K562 (cell line): Measurements from ENCODE around the gene B3GALT4. TPM values are rescaled to one million over a fixed set of nuclear protein-coding genes. Genes with fewer than 3 reads are reported as not detected.

Experiments used
- DIDO1 ChIP-seq: fragments of 450-650 bp; IDR thresholded peaks from 2 replicates; pipeline ENCODE4 v1.6.1; 2016; ENCODE audit warnings: low read depth, missing biosample characterization, missing genetic modification characterization
- DMBX1 ChIP-seq: fragments of 250-450 bp; sonication (Bioruptor Pico); IDR thresholded peaks from 2 replicates; pipeline ENCODE4 v1.8.0; 2022; ENCODE audit warnings: inconsistent platforms, mild to moderate bottlenecking, moderate library complexity, borderline replicate concordance
- EP300 ChIP-seq: IDR thresholded peaks from 2 replicates; pipeline ENCODE4 v1.6.1; 2012; ENCODE audit warnings: low read length, improper control_type of control experiment
- L3MBTL2 ChIP-seq: fragments of 450-650 bp; IDR thresholded peaks from 2 replicates; pipeline ENCODE4 v1.6.1; 2016; ENCODE audit warnings: mild to moderate bottlenecking, moderate library complexity
- LCOR ChIP-seq: sonication (generic); formaldehyde crosslinking; IDR thresholded peaks from 2 replicates; pipeline ENCODE4 v1.8.0; 2022; ENCODE audit warnings: mild to moderate bottlenecking, missing genetic modification reagents
- NBN ChIP-seq: fragments of 450-650 bp; IDR thresholded peaks from 2 replicates; pipeline ENCODE4 v1.6.1; 2016; ENCODE audit warnings: low read depth, mild to moderate bottlenecking
- NFATC3 ChIP-seq: fragments of 450-650 bp; IDR thresholded peaks from 2 replicates; pipeline ENCODE4 v1.6.1; 2017; ENCODE audit warnings: mild to moderate bottlenecking
- NR2C2 ChIP-seq, 2 experiments: fragments of 200-800 bp in 1 of 2; sonication (Bioruptor generic) in 1 of 2; sonication (generic) in 1 of 2; formaldehyde crosslinking in 1 of 2; IDR thresholded peaks; 2 replicates each; pipeline versions ENCODE4 v1.6.1 to v1.8.0; 2016 to 2022; ENCODE audit warnings: mild to moderate bottlenecking in 1 of 2, missing compliant biosample characterization in 1 of 2, missing genetic modification characterization in 1 of 2, missing genetic modification reagents in 1 of 2
- NR4A1 ChIP-seq, 2 experiments: fragments of 250-450 bp in 1 of 2; fragments of 450-650 bp in 1 of 2; sonication (Bioruptor Pico) in 1 of 2; IDR thresholded peaks; 2 replicates each; pipeline versions ENCODE4 v1.4.0 to v1.6.1; 2016 to 2020; ENCODE audit warnings: mild to moderate bottlenecking in 2 of 2, missing compliant biosample characterization in 1 of 2, missing genetic modification characterization in 1 of 2, moderate library complexity in 1 of 2
- POLR3G ChIP-seq: IDR thresholded peaks from 2 replicates; pipeline ENCODE4 v1.6.1; 2011; ENCODE audit not compliant: insufficient read length, insufficient replicate concordance; ENCODE audit errors: extremely low read depth
- RAD21 ChIP-seq, 2 experiments: fragments of 250-450 bp in 1 of 2; fragments of 450-650 bp in 1 of 2; sonication (Bioruptor Pico) in 1 of 2; formaldehyde crosslinking in 1 of 2; IDR thresholded peaks in 1 of 2; conservative IDR thresholded peaks in 1 of 2; 2 replicates each; pipeline versions ENCODE4 v1.4.0 to v1.8.0; 2020 to 2022; ENCODE audit warnings: mild to moderate bottlenecking in 2 of 2, moderate library complexity in 1 of 2
- RBM15 ChIP-seq: fragments of 200-400 bp; formaldehyde crosslinking; IDR thresholded peaks from 2 replicates; pipeline ENCODE4 v1.6.1; 2018; ENCODE audit warnings: mild to moderate bottlenecking, low read length, moderate library complexity; ENCODE audit not compliant: insufficient read depth
- TAF7 ChIP-seq: fragments of 450-650 bp; IDR thresholded peaks from 2 replicates; pipeline ENCODE4 v1.6.1; 2016; ENCODE audit warnings: missing genetic modification characterization, missing compliant biosample characterization
- polyA plus RNA-seq, 8 experiments: library from polyadenylated mRNA; depleted of rRNA in 4 of 8; stranded (reverse) in 5 of 8; unstranded in 3 of 8; fragments of >200 nt; fragmentation: Nextera tagmentation in 2 of 8; fragmentation: Illumina TruSeq in 1 of 8; extraction: Ambion mirVana in 2 of 8; extraction: Trizol in 1 of 8; gene quantifications; 2 replicates each; pipeline versions ENCODE4 v1.2.1 to v1.2.3, GENCODE V29; 2011 to 2014; ENCODE audit warnings: inconsistent platforms in 1 of 8, missing spikeins in 1 of 8
- total RNA-seq, 7 experiments: library from RNA; depleted of rRNA in 6 of 7; stranded (reverse); fragments of >200 nt in 6 of 7; fragmentation: Illumina TruSeq in 2 of 7; extraction: Trizol in 2 of 7; gene quantifications; 2 replicates each; pipeline versions ENCODE4 v1.2.1 to v1.2.3, GENCODE V29; 2011 to 2021; ENCODE audit warnings: low replicate concordance in 1 of 7
- TF ChIP-seq, protein P1 (sequence below): fragments of 250-450 bp; sonication (Bioruptor Pico); IDR thresholded peaks from 2 replicates; pipeline ENCODE4 v1.8.0; 2022; ENCODE audit warnings: moderate library complexity, mild to moderate bottlenecking, inconsistent platforms
- TF ChIP-seq, protein P2 (sequence below): fragments of 250-450 bp; sonication (Bioruptor Pico); IDR thresholded peaks from 2 replicates; pipeline ENCODE4 v1.5.0; 2020; ENCODE audit warnings: mild to moderate bottlenecking, borderline replicate concordance
- TF ChIP-seq, protein P3 (sequence below): fragments of 250-450 bp; sonication (Bioruptor Pico); IDR thresholded peaks from 2 replicates; pipeline ENCODE4 v1.4.0; 2020

Gene B3GALT4
- total and polyA plus RNA-seq, 9 of the 15 experiments (the other 6 are each of a cell fraction or from before 2014, with no cell fraction given) = 0.11 to 1.3 (median 0.53) TPM; not detected in 1

DNA sequence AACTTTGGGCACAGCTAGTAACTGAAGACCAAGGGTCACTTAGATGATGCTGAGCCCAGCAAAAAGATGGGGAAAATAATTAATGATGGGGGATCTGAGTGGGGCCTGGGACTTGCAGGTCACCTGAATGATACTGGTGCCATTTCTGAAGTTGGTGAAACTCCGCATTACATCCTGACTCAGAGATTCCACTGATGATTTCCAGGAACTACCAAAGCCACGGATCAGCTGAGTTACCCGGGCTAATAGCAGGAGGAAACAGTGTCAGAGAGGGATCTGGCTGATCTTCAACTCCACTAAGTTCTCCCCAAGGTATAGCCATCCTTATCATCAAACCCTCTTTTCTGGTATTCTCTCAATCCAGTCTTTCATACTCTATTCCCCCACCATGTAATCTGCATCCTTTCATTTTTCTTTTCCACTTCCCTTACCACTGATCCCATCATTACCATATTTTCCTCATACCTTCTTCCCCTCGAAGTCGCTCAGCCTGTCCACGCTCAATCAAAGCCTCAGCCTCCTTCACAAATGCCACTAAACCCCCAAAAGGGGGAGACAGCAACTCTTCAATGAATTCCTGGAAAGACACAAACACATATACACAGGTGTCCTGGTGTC is 25.4 kb upstream of the B3GALT4 start (continued):
- TF ChIP-seq, protein P1, sequence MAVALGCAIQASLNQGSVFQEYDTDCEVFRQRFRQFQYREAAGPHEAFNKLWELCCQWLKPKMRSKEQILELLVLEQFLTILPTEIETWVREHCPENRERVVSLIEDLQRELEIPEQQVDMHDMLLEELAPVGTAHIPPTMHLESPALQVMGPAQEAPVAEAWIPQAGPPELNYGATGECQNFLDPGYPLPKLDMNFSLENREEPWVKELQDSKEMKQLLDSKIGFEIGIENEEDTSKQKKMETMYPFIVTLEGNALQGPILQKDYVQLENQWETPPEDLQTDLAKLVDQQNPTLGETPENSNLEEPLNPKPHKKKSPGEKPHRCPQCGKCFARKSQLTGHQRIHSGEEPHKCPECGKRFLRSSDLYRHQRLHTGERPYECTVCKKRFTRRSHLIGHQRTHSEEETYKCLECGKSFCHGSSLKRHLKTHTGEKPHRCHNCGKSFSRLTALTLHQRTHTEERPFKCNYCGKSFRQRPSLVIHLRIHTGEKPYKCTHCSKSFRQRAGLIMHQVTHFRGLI (CRISPR knock-in tag) = no peak
- TF ChIP-seq LCOR (CRISPR knock-in tag) = no peak
- no peak for TF ChIP-seq NFATC3
- TF ChIP-seq, protein P2, sequence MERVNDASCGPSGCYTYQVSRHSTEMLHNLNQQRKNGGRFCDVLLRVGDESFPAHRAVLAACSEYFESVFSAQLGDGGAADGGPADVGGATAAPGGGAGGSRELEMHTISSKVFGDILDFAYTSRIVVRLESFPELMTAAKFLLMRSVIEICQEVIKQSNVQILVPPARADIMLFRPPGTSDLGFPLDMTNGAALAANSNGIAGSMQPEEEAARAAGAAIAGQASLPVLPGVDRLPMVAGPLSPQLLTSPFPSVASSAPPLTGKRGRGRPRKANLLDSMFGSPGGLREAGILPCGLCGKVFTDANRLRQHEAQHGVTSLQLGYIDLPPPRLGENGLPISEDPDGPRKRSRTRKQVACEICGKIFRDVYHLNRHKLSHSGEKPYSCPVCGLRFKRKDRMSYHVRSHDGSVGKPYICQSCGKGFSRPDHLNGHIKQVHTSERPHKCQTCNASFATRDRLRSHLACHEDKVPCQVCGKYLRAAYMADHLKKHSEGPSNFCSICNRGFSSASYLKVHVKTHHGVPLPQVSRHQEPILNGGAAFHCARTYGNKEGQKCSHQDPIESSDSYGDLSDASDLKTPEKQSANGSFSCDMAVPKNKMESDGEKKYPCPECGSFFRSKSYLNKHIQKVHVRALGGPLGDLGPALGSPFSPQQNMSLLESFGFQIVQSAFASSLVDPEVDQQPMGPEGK (CRISPR knock-in tag) = no peak
- TF ChIP-seq RAD21 (CRISPR knock-in tag; conservative IDR thresholded peaks at IDR 0.05 in 1 of 2, IDR thresholded peaks at IDR 0.05 in 1 of 2) = peak in 1 of 2 experiments; percentile 27; a peak in 1 of 4 replicates
- no peak for TF ChIP-seq NR2C2 (CRISPR knock-in tag; IDR thresholded peaks at IDR 0.05)
- no peak for TF ChIP-seq NR2C2 (tag; IDR thresholded peaks at IDR 0.05)
- TF ChIP-seq NBN = no peak
- TF ChIP-seq TAF7 (tag) = no peak
- no peak for TF ChIP-seq POLR3G
- no peak for TF ChIP-seq L3MBTL2
- TF ChIP-seq, protein P3, sequence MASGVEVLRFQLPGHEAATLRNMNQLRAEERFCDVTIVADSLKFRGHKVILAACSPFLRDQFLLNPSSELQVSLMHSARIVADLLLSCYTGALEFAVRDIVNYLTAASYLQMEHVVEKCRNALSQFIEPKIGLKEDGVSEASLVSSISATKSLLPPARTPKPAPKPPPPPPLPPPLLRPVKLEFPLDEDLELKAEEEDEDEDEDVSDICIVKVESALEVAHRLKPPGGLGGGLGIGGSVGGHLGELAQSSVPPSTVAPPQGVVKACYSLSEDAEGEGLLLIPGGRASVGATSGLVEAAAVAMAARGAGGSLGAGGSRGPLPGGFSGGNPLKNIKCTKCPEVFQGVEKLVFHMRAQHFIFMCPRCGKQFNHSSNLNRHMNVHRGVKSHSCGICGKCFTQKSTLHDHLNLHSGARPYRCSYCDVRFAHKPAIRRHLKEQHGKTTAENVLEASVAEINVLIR (CRISPR knock-in tag) = no peak
- no peak for TF ChIP-seq DIDO1 (tag)
- TF ChIP-seq NR4A1 (CRISPR knock-in tag; IDR thresholded peaks at IDR 0.05) = no peak
- TF ChIP-seq NR4A1 (tag; IDR thresholded peaks at IDR 0.05) = 0 out of 2 replicates have a peak, but pooled peaks have one; percentile 19
- TF ChIP-seq DMBX1 = no peak
- TF ChIP-seq RBM15 = no peak
- no peak for TF ChIP-seq EP300
